ENCODE results near the gene GNAT1.

DNA sequence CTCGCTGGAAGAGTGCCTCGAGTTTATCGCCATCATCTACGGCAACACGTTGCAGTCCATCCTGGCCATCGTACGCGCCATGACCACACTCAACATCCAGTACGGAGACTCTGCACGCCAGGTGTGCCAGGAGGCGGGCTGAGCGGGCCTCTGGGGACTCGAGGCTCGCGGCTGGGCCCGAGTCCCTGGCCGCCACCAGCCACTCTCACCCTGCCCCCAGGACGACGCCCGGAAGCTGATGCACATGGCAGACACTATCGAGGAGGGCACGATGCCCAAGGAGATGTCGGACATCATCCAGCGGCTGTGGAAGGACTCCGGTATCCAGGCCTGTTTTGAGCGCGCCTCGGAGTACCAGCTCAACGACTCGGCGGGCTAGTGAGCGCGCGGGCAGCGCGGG, 1.9 kb downstream of the GNAT1 start:
- TF ChIP-seq, protein P1, sequence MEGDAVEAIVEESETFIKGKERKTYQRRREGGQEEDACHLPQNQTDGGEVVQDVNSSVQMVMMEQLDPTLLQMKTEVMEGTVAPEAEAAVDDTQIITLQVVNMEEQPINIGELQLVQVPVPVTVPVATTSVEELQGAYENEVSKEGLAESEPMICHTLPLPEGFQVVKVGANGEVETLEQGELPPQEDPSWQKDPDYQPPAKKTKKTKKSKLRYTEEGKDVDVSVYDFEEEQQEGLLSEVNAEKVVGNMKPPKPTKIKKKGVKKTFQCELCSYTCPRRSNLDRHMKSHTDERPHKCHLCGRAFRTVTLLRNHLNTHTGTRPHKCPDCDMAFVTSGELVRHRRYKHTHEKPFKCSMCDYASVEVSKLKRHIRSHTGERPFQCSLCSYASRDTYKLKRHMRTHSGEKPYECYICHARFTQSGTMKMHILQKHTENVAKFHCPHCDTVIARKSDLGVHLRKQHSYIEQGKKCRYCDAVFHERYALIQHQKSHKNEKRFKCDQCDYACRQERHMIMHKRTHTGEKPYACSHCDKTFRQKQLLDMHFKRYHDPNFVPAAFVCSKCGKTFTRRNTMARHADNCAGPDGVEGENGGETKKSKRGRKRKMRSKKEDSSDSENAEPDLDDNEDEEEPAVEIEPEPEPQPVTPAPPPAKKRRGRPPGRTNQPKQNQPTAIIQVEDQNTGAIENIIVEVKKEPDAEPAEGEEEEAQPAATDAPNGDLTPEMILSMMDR (IDR thresholded peaks at IDR 0.05) = no peak
- TF ChIP-seq POLR2A (IDR thresholded peaks at IDR 0.05) = no peak
